ENCODE data around the gene COBLL1.

Gene COBLL1

GRCh38 chr2:164693834-164694233 is 147.8 kb downstream of the COBLL1 start:
- Histone ChIP-seq H3K27me3 (ENCODE audit: control insufficient read depth in 1 of 2, insufficient read depth in 2 of 2, low read length in 2 of 2) (no peaks in the 10 kb centered on the region), H3K4me3 (ENCODE audit: low read length in 2 of 2) (no peak overlapping the region), H3K4me1 (ENCODE audit: control insufficient read depth, insufficient read depth, low read length) (no peaks in the 10 kb centered on the region), H3K27ac (ENCODE audit: low read length) (no peak overlapping the region), H3K9me3 (ENCODE audit: control insufficient read depth in 2 of 2, low read length in 2 of 2) (no peaks in the 10 kb centered on the region), H3K9ac (ENCODE audit: low read length in 2 of 2) (no peak overlapping the region), H3K36me3 (ENCODE audit: control insufficient read depth in 2 of 2, insufficient read depth in 2 of 2, low read length in 2 of 2) (no peaks in the 10 kb centered on the region)

- Histone ChIP-seq H3K9me3 (ENCODE audit: control insufficient read depth in 2 of 2, low read length in 2 of 2) (no peaks in the 10 kb centered on the region), H3K27ac (ENCODE audit: low read length) (no peak overlapping the region), H3K4me1 (ENCODE audit: control insufficient read depth, insufficient read depth, low read length) (no peaks in the 10 kb centered on the region), H3K9ac (ENCODE audit: low read length in 2 of 2) (no peak overlapping the region), H3K27me3 (ENCODE audit: control insufficient read depth in 1 of 2, insufficient read depth in 2 of 2, low read length in 2 of 2) (no peaks in the 10 kb centered on the region), H3K4me3 (ENCODE audit: low read length in 2 of 2) (no peak overlapping the region), H3K36me3 (ENCODE audit: control insufficient read depth in 2 of 2, insufficient read depth in 2 of 2, low read length in 2 of 2) (no peaks in the 10 kb centered on the region)
Measured at GRCh38 chr2:164693390-164693789, 148.2 kb downstream of the COBLL1 start.

DNA sequence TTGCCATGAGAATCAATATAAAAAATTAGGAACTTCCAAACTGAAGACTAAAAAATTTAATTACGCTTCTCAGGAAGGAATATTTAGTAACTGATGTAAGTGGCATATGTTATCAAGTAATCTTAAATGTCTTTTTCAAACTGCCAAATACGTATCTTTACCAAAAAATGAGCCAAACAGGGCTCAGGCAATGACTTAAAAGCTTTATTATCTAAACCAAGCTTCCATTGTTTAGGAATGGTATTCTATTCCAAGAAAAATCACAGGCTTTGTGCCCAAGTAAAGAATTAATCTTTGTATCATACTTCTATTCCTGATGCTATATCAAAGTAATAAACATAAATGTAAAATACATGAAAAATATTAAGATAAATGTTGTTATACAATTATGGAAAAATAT is 148.7 kb downstream of the COBLL1 start:
- Histone ChIP-seq H3K4me3 (ENCODE audit: low read length in 2 of 2) (no peak overlapping the region), H3K4me1 (ENCODE audit: control insufficient read depth, insufficient read depth, low read length) (no peaks in the 10 kb centered on the region), H3K9ac (ENCODE audit: low read length in 2 of 2) (no peak overlapping the region), H3K36me3 (ENCODE audit: control insufficient read depth in 2 of 2, insufficient read depth in 2 of 2, low read length in 2 of 2) (no peaks in the 10 kb centered on the region), H3K9me3 (ENCODE audit: control insufficient read depth in 2 of 2, low read length in 2 of 2) (no peaks in the 10 kb centered on the region), H3K27me3 (ENCODE audit: control insufficient read depth in 1 of 2, insufficient read depth in 2 of 2, low read length in 2 of 2) (no peaks in the 10 kb centered on the region), H3K27ac (ENCODE audit: low read length) (no peak overlapping the region)

GRCh38 chr2:164692114-164692513 is 149.5 kb downstream of the COBLL1 start:
- no peak overlapping the region for H3K27ac ChIP-seq (ENCODE audit: low read length)
- H3K4me1 ChIP-seq (ENCODE audit: control insufficient read depth, insufficient read depth, low read length) = no peaks in the 10 kb centered on the region
- H3K9ac ChIP-seq (ENCODE audit: low read length in 2 of 2) = no peak overlapping the region
- H3K9me3 ChIP-seq (ENCODE audit: control insufficient read depth in 2 of 2, low read length in 2 of 2) = no peaks in the 10 kb centered on the region
- no peak overlapping the region for H3K4me3 ChIP-seq (ENCODE audit: low read length in 2 of 2)
- no peaks in the 10 kb centered on the region for H3K36me3 ChIP-seq (ENCODE audit: control insufficient read depth in 2 of 2, insufficient read depth in 2 of 2, low read length in 2 of 2)
- no peaks in the 10 kb centered on the region for H3K27me3 ChIP-seq (ENCODE audit: control insufficient read depth in 1 of 2, insufficient read depth in 2 of 2, low read length in 2 of 2)

DNA sequence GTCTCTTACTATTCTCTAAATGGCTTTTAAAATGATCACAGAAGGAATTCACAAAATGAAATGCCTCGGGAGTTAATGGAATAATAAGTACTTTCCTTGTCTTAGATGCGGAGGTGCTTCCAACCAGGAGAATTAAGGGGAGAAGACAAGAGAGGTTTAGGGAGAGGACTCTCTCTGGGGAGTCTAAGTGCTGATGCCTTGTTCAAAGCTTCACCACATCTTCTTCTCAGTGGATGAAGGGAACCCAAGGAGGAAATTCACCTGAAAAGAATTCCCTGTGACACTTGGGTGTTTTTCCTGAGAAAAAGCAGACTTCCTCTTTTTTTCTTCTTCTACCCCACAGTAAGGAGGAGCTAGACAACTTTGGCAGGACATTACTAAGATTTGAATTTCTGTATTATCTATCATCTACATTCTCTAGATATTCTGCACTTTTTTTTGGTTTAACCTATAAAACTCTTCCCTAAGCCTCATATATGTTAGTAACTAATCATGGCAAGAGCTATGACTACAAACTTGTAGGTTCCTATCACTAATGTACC is 150.2 kb downstream of the COBLL1 start:
- no peak overlapping the region for H3K4me3 ChIP-seq (ENCODE audit: low read length in 2 of 2)
- H3K9ac ChIP-seq (ENCODE audit: low read length in 2 of 2) = no peak overlapping the region
- H3K27me3 ChIP-seq (ENCODE audit: control insufficient read depth in 1 of 2, insufficient read depth in 2 of 2, low read length in 2 of 2) = no peaks in the 10 kb centered on the region
- no peaks in the 10 kb centered on the region for H3K9me3 ChIP-seq (ENCODE audit: control insufficient read depth in 2 of 2, low read length in 2 of 2)
- H3K4me1 ChIP-seq (ENCODE audit: control insufficient read depth, insufficient read depth, low read length) = no peaks in the 10 kb centered on the region
- H3K27ac ChIP-seq (ENCODE audit: low read length) = no peak overlapping the region
- no peaks in the 10 kb centered on the region for H3K36me3 ChIP-seq (ENCODE audit: control insufficient read depth in 2 of 2, insufficient read depth in 2 of 2, low read length in 2 of 2)

- no peak overlapping the region for H3K4me3 ChIP-seq (ENCODE audit: low read length in 2 of 2)
- no peaks in the 10 kb centered on the region for H3K9me3 ChIP-seq (ENCODE audit: control insufficient read depth in 2 of 2, low read length in 2 of 2)
- H3K36me3 ChIP-seq (ENCODE audit: control insufficient read depth in 2 of 2, insufficient read depth in 2 of 2, low read length in 2 of 2) = no peaks in the 10 kb centered on the region
- no peak overlapping the region for H3K27ac ChIP-seq (ENCODE audit: low read length)
- H3K4me1 ChIP-seq (ENCODE audit: control insufficient read depth, insufficient read depth, low read length) = no peaks in the 10 kb centered on the region
- H3K27me3 ChIP-seq (ENCODE audit: control insufficient read depth in 1 of 2, insufficient read depth in 2 of 2, low read length in 2 of 2) = no peaks in the 10 kb centered on the region
- no peak overlapping the region for H3K9ac ChIP-seq (ENCODE audit: low read length in 2 of 2)
Measured at GRCh38 chr2:164690361-164690760, 151.3 kb downstream of the COBLL1 start.

GRCh38 chr2:164688896-164689419 is 152.7 kb downstream of the COBLL1 start:
- H3K9me3 ChIP-seq (ENCODE audit: control insufficient read depth in 2 of 2, low read length in 2 of 2) = no peaks in the 10 kb centered on the region
- H3K4me3 ChIP-seq (ENCODE audit: low read length in 2 of 2) = no peak overlapping the region
- no peak overlapping the region for H3K9ac ChIP-seq (ENCODE audit: low read length in 2 of 2)
- H3K36me3 ChIP-seq (ENCODE audit: control insufficient read depth in 2 of 2, insufficient read depth in 2 of 2, low read length in 2 of 2) = no peaks in the 10 kb centered on the region
- no peak overlapping the region for H3K27ac ChIP-seq (ENCODE audit: low read length)
- H3K4me1 ChIP-seq (ENCODE audit: control insufficient read depth, insufficient read depth, low read length) = no peaks in the 10 kb centered on the region
- no peaks in the 10 kb centered on the region for H3K27me3 ChIP-seq (ENCODE audit: control insufficient read depth in 1 of 2, insufficient read depth in 2 of 2, low read length in 2 of 2)

DNA sequence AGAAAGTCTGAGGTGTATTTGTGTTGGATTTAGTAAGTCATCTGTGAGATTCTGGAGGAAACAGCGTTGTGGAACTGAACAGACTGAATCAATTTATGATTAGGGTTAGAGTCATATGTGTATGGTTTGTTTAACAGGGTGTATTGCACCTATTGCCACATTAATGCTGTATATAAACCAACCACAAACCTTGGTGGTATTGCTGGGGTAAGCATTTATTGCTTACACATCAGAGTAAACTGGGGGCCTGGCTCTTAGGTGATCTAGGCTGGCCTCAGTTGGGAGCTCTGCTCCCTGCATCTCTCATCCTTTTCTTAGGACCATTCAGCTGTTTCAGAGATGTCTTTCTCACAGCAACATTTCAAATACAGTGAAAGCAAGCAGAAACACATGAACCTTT is 160.6 kb downstream of the COBLL1 start:
- Histone ChIP-seq H3K27me3 (ENCODE audit: control insufficient read depth in 1 of 2, insufficient read depth in 2 of 2, low read length in 2 of 2) (no peaks in the 10 kb centered on the region), H3K27ac (ENCODE audit: low read length) (no peak overlapping the region), H3K4me3 (ENCODE audit: low read length in 2 of 2) (no peak overlapping the region), H3K9me3 (ENCODE audit: control insufficient read depth in 2 of 2, low read length in 2 of 2) (no peaks in the 10 kb centered on the region), H3K9ac (ENCODE audit: low read length in 2 of 2) (no peak overlapping the region), H3K36me3 (ENCODE audit: control insufficient read depth in 2 of 2, insufficient read depth in 2 of 2, low read length in 2 of 2) (no peaks in the 10 kb centered on the region), H3K4me1 (ENCODE audit: control insufficient read depth, insufficient read depth, low read length) (no peaks in the 10 kb centered on the region)

GRCh38 chr2:164678631-164679149 is 162.9 kb downstream of the COBLL1 start:
- H3K4me3 ChIP-seq (ENCODE audit: low read length in 2 of 2) = no peak overlapping the region
- no peak overlapping the region for H3K27ac ChIP-seq (ENCODE audit: low read length)
- H3K36me3 ChIP-seq (ENCODE audit: control insufficient read depth in 2 of 2, insufficient read depth in 2 of 2, low read length in 2 of 2) = no peaks in the 10 kb centered on the region
- no peaks in the 10 kb centered on the region for H3K4me1 ChIP-seq (ENCODE audit: control insufficient read depth, insufficient read depth, low read length)
- no peak overlapping the region for H3K9ac ChIP-seq (ENCODE audit: low read length in 2 of 2)
- no peaks in the 10 kb centered on the region for H3K27me3 ChIP-seq (ENCODE audit: control insufficient read depth in 1 of 2, insufficient read depth in 2 of 2, low read length in 2 of 2)
- H3K9me3 ChIP-seq (ENCODE audit: control insufficient read depth in 2 of 2, low read length in 2 of 2) = no peaks in the 10 kb centered on the region

DNA sequence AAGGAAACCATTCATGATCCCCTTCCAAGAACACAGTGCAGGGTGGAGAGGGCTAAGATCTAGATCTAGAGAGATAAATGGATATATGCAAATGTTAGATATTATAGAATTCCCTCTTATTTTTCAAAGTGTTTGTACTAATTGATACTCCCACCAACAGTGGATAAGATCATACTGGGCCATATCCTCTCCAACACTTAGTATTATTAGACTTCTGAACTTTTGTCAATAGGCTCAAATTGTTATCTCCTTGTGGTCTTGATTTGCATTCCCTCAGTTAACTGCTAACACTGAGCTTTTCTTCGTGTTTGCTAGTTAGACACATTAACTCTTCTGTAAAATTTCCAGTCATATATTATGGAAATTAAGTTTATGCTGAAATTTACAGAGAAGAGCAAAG is 163.9 kb downstream of the COBLL1 start:
- H3K36me3 ChIP-seq (ENCODE audit: control insufficient read depth in 2 of 2, insufficient read depth in 2 of 2, low read length in 2 of 2) = no peaks in the 10 kb centered on the region
- no peak overlapping the region for H3K4me3 ChIP-seq (ENCODE audit: low read length in 2 of 2)
- no peaks in the 10 kb centered on the region for H3K4me1 ChIP-seq (ENCODE audit: control insufficient read depth, insufficient read depth, low read length)
- no peak overlapping the region for H3K9ac ChIP-seq (ENCODE audit: low read length in 2 of 2)
- H3K27me3 ChIP-seq (ENCODE audit: control insufficient read depth in 1 of 2, insufficient read depth in 2 of 2, low read length in 2 of 2) = no peaks in the 10 kb centered on the region
- H3K27ac ChIP-seq (ENCODE audit: low read length) = no peak overlapping the region
- H3K9me3 ChIP-seq (ENCODE audit: control insufficient read depth in 2 of 2, low read length in 2 of 2) = no peaks in the 10 kb centered on the region

DNA sequence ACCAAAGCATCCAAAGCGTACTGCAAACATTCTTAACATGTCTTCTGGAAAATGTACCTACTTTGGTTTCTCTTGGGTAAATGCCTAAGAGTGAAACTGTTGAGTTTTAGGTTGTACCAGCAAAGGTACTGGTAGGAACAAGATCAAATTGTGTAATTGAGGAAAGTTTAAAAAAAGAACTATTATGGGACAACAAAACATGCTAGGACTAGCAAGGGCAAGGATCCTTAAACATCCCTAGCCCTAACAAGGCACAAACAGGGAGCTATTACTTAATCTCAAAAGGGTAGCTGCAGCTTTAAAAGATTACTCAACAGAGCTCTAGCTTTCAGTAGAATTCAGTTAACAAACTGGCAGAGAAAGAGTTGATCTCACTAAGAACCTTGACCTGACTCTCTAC is 164.4 kb downstream of the COBLL1 start:
- no peaks in the 10 kb centered on the region for H3K36me3 ChIP-seq (ENCODE audit: control insufficient read depth in 2 of 2, insufficient read depth in 2 of 2, low read length in 2 of 2)
- no peaks in the 10 kb centered on the region for H3K27me3 ChIP-seq (ENCODE audit: control insufficient read depth in 1 of 2, insufficient read depth in 2 of 2, low read length in 2 of 2)
- H3K9me3 ChIP-seq (ENCODE audit: control insufficient read depth in 2 of 2, low read length in 2 of 2) = no peaks in the 10 kb centered on the region
- no peak overlapping the region for H3K9ac ChIP-seq (ENCODE audit: low read length in 2 of 2)
- no peak overlapping the region for H3K4me3 ChIP-seq (ENCODE audit: low read length in 2 of 2)
- H3K27ac ChIP-seq (ENCODE audit: low read length) = no peak overlapping the region
- H3K4me1 ChIP-seq (ENCODE audit: control insufficient read depth, insufficient read depth, low read length) = no peaks in the 10 kb centered on the region

All from stomach smooth muscle (tissue), 2 donors.